Fibroblast of lung (primary cell): ENCODE results near the gene CCSER2. TPM values are rescaled to one million over a fixed set of nuclear protein-coding genes. Genes with fewer than 3 reads are reported as not detected.

Experiments
- DNase-seq, 2 donors: peaks; one replicate each; pipeline versions ENCODE4 v3.0.0 to v3.0.0-alpha.2; 2010; ENCODE audit warnings: low read depth in 2 of 2
- H2AFZ ChIP-seq: 2 replicates; pipeline ENCODE4 v1.5.1; 2012; ENCODE audit warnings: low read length, control low read depth, inconsistent platforms
- H3K27ac ChIP-seq: 2 replicates; pipeline ENCODE4 v1.5.1; 2011; ENCODE audit warnings: low read length, control low read depth; ENCODE audit not compliant: insufficient read depth
- H3K27me3 ChIP-seq: 2 replicates; pipeline ENCODE4 v1.5.1; 2011; ENCODE audit warnings: mild to moderate bottlenecking, low read length; ENCODE audit not compliant: control insufficient read depth, insufficient read depth
- H3K36me3 ChIP-seq: 2 replicates; pipeline ENCODE4 v1.5.1; 2011; ENCODE audit warnings: low read length; ENCODE audit not compliant: control insufficient read depth, insufficient read depth
- H3K4me1 ChIP-seq: 2 replicates; pipeline ENCODE4 v1.5.1; 2011; ENCODE audit warnings: low read length; ENCODE audit not compliant: control insufficient read depth, insufficient read depth; ENCODE audit errors: extremely low read depth
- H3K4me2 ChIP-seq: 2 replicates; pipeline ENCODE4 v1.5.1; 2011; ENCODE audit warnings: low read length, control low read depth; ENCODE audit not compliant: insufficient read depth; ENCODE audit errors: extremely low read depth
- H3K4me3 ChIP-seq, 4 experiments: fragments of 200-600 bp in 1 of 4; sonication (generic) in 1 of 4; replicated peaks in 1 of 4; 2 replicates each; pipeline ENCODE4 v1.5.1; 2011 to 2016; ENCODE audit warnings: low read length in 4 of 4, low read depth in 3 of 4, mild to moderate bottlenecking in 3 of 4, control low read depth in 2 of 4, inconsistent platforms in 1 of 4, mixed read lengths in 1 of 4; ENCODE audit not compliant: insufficient read depth in 1 of 4; ENCODE audit errors: control extremely low read depth in 1 of 4
- H3K79me2 ChIP-seq: 2 replicates; pipeline ENCODE4 v1.5.1; 2012; ENCODE audit warnings: mild to moderate bottlenecking, low read length, inconsistent platforms; ENCODE audit not compliant: control insufficient read depth, insufficient read depth
- H3K9ac ChIP-seq: 2 replicates; pipeline ENCODE4 v1.5.1; 2011; ENCODE audit warnings: mild to moderate bottlenecking, low read length, control low read depth; ENCODE audit not compliant: insufficient read depth
- H3K9me3 ChIP-seq: 2 replicates; pipeline ENCODE4 v1.5.1; 2012; ENCODE audit warnings: low read depth, low read length; ENCODE audit not compliant: control insufficient read depth, insufficient read depth
- H4K20me1 ChIP-seq: 2 replicates; pipeline ENCODE4 v1.5.1; 2011; ENCODE audit warnings: low read length; ENCODE audit not compliant: control insufficient read depth, insufficient read depth; ENCODE audit errors: extremely low read depth
- CTCF ChIP-seq, 2 donors: IDR thresholded peaks in 1 of 2; conservative IDR thresholded peaks in 1 of 2; 1 replicate in 1 of 2; 2 replicates in 1 of 2; pipeline ENCODE4 v1.5.1; 2011 to 2012; ENCODE audit warnings: low read length in 2 of 2, control low read depth in 1 of 2, inconsistent platforms in 1 of 2, low read depth in 1 of 2, mild to moderate bottlenecking in 1 of 2
- EZH2 ChIP-seq: IDR thresholded peaks from 2 replicates; pipeline ENCODE4 v1.5.1; 2012; ENCODE audit warnings: low read length, control low read depth, mild to moderate bottlenecking; ENCODE audit errors: missing control alignments
- polyA plus RNA-seq, 2 donors: library from polyadenylated mRNA; depleted of rRNA in 1 of 2; stranded (reverse) in 1 of 2; unstranded in 1 of 2; fragments of >200 nt; gene quantifications; 2 replicates each; pipeline ENCODE4 v1.2.1, GENCODE V29; 2011 to 2012; ENCODE audit warnings: missing spikeins in 1 of 2
- total RNA-seq: library from RNA; depleted of rRNA; stranded (reverse); fragments of >200 nt; gene quantifications from 2 replicates; pipeline ENCODE4 v1.2.1, GENCODE V29; 2014

Gene CCSER2
- total and polyA plus RNA-seq, 2 donors (not counting 1 experiment from before 2014, with no cell fraction given): 28.2 to 65.4 TPM

GRCh38 chr10:84548869-84549268 is 220.5 kb downstream of the CCSER2 start:
- no peak for DNase-seq
- no peak overlapping the region for H3K4me2 ChIP-seq
- H2AFZ ChIP-seq: no peak overlapping the region
- no peaks in the 10 kb centered on the region for H4K20me1 ChIP-seq
- H3K9ac ChIP-seq: no peak overlapping the region
- H3K4me3 ChIP-seq: no peak overlapping the region
- H3K27me3 ChIP-seq: no peaks in the 10 kb centered on the region
- no peaks in the 10 kb centered on the region for H3K9me3 ChIP-seq
- H3K4me1 ChIP-seq: no peaks in the 10 kb centered on the region
- H3K27ac ChIP-seq: no peak overlapping the region
- TF ChIP-seq CTCF (conservative IDR thresholded peaks at IDR 0.05 in 1 of 2, IDR thresholded peaks at IDR 0.05 in 1 of 2; ENCODE audit: low read depth in 1 of 2, low read length in 2 of 2): peak in 1 of 2 donors; percentile 29
- TF ChIP-seq EZH2: no peak
- H3K79me2 ChIP-seq: no peaks in the 10 kb centered on the region
- H3K36me3 ChIP-seq: no peaks in the 10 kb centered on the region

GRCh38 chr10:84549368-84550165 is 221.2 kb downstream of the CCSER2 start:
- no peaks in the 10 kb centered on the region for H3K79me2 ChIP-seq
- H3K4me1 ChIP-seq: no peaks in the 10 kb centered on the region
- H3K9ac ChIP-seq: no peak overlapping the region
- no peaks in the 10 kb centered on the region for H3K9me3 ChIP-seq
- no peak overlapping the region for H3K27ac ChIP-seq
- no peak overlapping the region for H3K4me2 ChIP-seq
- H3K4me3 ChIP-seq: no peak overlapping the region
- no peaks in the 10 kb centered on the region for H3K36me3 ChIP-seq
- H4K20me1 ChIP-seq: no peaks in the 10 kb centered on the region
- H2AFZ ChIP-seq: no peak overlapping the region
- no peak for DNase-seq
- no peak for TF ChIP-seq CTCF (conservative IDR thresholded peaks at IDR 0.05 in 1 of 2, IDR thresholded peaks at IDR 0.05 in 1 of 2; ENCODE audit: low read depth in 1 of 2, low read length in 2 of 2)
- no peak for TF ChIP-seq EZH2
- no peaks in the 10 kb centered on the region for H3K27me3 ChIP-seq

- no peaks in the 10 kb centered on the region for H3K36me3 ChIP-seq
- no peaks in the 10 kb centered on the region for H3K79me2 ChIP-seq
- H4K20me1 ChIP-seq: no peaks in the 10 kb centered on the region
- no peak overlapping the region for H3K9ac ChIP-seq
- no peak overlapping the region for H3K4me2 ChIP-seq
- H2AFZ ChIP-seq: no peak overlapping the region
- no peak overlapping the region for H3K27ac ChIP-seq
- no peak for DNase-seq
- no peak overlapping the region for H3K4me3 ChIP-seq
- no peaks in the 10 kb centered on the region for H3K9me3 ChIP-seq
- TF ChIP-seq CTCF (conservative IDR thresholded peaks at IDR 0.05 in 1 of 2, IDR thresholded peaks at IDR 0.05 in 1 of 2; ENCODE audit: low read depth in 1 of 2, low read length in 2 of 2) (no peak), EZH2 (no peak)
- no peaks in the 10 kb centered on the region for H3K27me3 ChIP-seq
- H3K4me1 ChIP-seq: no peaks in the 10 kb centered on the region
These were observed 222.5 kb downstream of the CCSER2 start for GRCh38 chr10:84550756-84551436.
